ENCODE measurements around the gene APP.

- TF ChIP-seq CTCF (IDR thresholded peaks at IDR 0.05; ENCODE audit: low read length), result no peak
- TF ChIP-seq EZH2phosphoT487 (IDR thresholded peaks at IDR 0.05; ENCODE audit: low read length), result no peak
These were observed 280.6 kb downstream of the APP start for GRCh38 chr21:25890001-25890400.
